HL-60 (cell line): ENCODE data around the gene DNAAF5.

Experiments used
- DNase-seq, 2 experiments: peaks; one replicate each; pipeline ENCODE4 v3.0.0-alpha.2; 2010 to 2020; ENCODE audit warnings: low read depth in 1 of 2, low spot score in 1 of 2
- H3K27ac ChIP-seq: fragments of 250-450 bp; sonication (Bioruptor Pico); replicated peaks from 2 replicates; pipeline ENCODE4 v1.5.1; 2020; ENCODE audit warnings: mild to moderate bottlenecking, moderate library complexity
- H3K27me3 ChIP-seq: fragments of 250-450 bp; sonication (Bioruptor Pico); 2 replicates; pipeline ENCODE4 v1.5.1; 2021; ENCODE audit warnings: mild to moderate bottlenecking, moderate library complexity; ENCODE audit not compliant: insufficient read depth, poor library complexity, severe bottlenecking
- H3K4me3 ChIP-seq: replicated peaks from 2 replicates; pipeline ENCODE4 v1.5.1; 2011; ENCODE audit warnings: mild to moderate bottlenecking, control low read depth, low read length; ENCODE audit not compliant: insufficient read depth
- GABPA ChIP-seq: IDR thresholded peaks from 2 replicates; pipeline ENCODE4 v1.6.1; 2012; ENCODE audit warnings: low read depth
- POLR2AphosphoS5 ChIP-seq: IDR thresholded peaks from 2 replicates; pipeline ENCODE4 v1.6.1; 2012; ENCODE audit warnings: low read depth
- SPI1 ChIP-seq: IDR thresholded peaks from 2 replicates; pipeline ENCODE4 v1.6.1; 2012; ENCODE audit warnings: low read depth, mild to moderate bottlenecking, borderline replicate concordance
- TF ChIP-seq, protein P1 (sequence below): IDR thresholded peaks from one replicate; pipeline ENCODE4 v1.5.1; 2011; ENCODE audit warnings: low read length, control low read depth, inconsistent platforms; ENCODE audit not compliant: insufficient read depth
- TF ChIP-seq, protein P2 (sequence below): IDR thresholded peaks from 2 replicates; pipeline ENCODE4 v1.6.1; 2012; ENCODE audit warnings: low read depth; ENCODE audit not compliant: insufficient replicate concordance

Gene DNAAF5

DNA sequence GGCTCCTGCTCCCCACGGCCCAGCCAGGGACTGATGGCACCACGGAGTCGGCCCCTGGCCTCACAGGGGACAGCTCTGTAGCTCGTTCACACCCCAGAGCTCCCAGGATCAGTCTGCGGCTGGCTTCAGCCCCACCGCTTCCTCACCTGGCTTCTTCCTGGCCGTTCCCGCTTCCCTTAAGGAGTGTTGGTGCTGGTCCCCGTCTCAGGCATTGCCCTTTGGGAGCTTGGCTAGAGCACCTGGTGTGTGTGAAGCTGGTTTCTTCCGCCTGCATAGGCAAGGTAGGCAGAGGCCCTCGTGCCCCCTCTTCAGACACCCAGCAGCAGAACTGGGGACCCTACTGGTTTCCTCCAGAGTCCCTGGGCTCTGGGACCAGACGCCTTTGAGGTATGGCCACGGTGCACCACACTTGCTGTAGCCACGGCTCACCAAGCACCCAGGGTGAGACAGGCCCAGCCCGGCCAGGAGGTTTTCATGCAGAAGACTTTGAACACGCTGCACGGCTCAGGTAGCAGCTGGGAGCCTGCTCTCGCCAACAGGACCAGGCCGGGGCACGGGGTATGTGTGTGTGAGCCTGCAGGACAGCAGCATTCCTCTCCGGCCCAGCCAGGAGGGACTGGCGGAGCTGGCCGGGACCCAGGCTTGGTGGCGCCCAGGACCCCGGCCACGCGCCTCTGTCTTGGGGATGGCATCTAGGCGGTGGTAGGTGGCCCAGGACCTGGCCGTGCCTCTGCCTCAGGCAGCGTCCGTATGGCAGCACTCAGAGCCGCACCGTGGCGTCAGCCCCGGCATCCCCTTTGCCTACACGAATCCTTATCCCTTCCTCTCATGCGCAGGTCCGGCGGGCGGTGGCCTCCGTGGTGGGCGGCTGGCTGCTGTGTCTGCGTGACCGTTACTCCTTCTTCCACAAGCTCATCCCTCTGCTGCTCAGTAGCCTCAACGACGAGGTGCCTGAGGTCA is 13.8 kb downstream of the DNAAF5 start:
- DNase-seq, result no peak
- Histone ChIP-seq H3K27me3 (no peaks in the 10 kb centered on the region), H3K27ac (no peak overlapping the region), H3K4me3 (no peak overlapping the region)
- TF ChIP-seq, protein P1, sequence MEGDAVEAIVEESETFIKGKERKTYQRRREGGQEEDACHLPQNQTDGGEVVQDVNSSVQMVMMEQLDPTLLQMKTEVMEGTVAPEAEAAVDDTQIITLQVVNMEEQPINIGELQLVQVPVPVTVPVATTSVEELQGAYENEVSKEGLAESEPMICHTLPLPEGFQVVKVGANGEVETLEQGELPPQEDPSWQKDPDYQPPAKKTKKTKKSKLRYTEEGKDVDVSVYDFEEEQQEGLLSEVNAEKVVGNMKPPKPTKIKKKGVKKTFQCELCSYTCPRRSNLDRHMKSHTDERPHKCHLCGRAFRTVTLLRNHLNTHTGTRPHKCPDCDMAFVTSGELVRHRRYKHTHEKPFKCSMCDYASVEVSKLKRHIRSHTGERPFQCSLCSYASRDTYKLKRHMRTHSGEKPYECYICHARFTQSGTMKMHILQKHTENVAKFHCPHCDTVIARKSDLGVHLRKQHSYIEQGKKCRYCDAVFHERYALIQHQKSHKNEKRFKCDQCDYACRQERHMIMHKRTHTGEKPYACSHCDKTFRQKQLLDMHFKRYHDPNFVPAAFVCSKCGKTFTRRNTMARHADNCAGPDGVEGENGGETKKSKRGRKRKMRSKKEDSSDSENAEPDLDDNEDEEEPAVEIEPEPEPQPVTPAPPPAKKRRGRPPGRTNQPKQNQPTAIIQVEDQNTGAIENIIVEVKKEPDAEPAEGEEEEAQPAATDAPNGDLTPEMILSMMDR, result no peak
- no peak for TF ChIP-seq SPI1
- TF ChIP-seq POLR2AphosphoS5, result no peak
- no peak for TF ChIP-seq GABPA
- TF ChIP-seq, protein P2, sequence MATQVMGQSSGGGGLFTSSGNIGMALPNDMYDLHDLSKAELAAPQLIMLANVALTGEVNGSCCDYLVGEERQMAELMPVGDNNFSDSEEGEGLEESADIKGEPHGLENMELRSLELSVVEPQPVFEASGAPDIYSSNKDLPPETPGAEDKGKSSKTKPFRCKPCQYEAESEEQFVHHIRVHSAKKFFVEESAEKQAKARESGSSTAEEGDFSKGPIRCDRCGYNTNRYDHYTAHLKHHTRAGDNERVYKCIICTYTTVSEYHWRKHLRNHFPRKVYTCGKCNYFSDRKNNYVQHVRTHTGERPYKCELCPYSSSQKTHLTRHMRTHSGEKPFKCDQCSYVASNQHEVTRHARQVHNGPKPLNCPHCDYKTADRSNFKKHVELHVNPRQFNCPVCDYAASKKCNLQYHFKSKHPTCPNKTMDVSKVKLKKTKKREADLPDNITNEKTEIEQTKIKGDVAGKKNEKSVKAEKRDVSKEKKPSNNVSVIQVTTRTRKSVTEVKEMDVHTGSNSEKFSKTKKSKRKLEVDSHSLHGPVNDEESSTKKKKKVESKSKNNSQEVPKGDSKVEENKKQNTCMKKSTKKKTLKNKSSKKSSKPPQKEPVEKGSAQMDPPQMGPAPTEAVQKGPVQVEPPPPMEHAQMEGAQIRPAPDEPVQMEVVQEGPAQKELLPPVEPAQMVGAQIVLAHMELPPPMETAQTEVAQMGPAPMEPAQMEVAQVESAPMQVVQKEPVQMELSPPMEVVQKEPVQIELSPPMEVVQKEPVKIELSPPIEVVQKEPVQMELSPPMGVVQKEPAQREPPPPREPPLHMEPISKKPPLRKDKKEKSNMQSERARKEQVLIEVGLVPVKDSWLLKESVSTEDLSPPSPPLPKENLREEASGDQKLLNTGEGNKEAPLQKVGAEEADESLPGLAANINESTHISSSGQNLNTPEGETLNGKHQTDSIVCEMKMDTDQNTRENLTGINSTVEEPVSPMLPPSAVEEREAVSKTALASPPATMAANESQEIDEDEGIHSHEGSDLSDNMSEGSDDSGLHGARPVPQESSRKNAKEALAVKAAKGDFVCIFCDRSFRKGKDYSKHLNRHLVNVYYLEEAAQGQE, result no peak

DNA sequence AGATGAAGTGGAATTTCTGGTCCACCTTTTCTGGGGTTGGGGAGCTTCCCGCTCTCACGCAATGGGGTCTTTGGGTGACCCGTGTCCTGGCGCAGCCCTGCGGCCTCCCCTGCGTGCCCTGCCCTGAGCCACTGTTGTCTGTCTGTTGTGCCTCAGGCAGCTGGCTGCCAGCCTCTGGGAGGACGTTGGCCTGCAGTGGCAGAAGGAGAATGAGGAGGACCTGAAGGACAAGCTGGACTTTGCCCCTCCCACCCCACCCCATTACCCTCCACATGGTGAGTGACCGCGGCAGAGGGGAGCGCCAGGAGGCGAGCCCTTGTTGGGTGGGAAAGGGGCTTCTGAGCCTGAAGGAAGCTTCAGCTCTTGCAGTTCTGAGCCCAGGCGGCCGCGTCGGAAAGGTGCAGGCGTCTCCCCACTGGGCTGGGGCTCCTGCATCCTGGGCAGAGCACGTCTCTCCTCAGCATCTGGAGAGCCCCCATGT is 14.7 kb downstream of the DNAAF5 start:
- H3K27me3 ChIP-seq, result no peaks in the 10 kb centered on the region
- H3K4me3 ChIP-seq, result no peak overlapping the region
- H3K27ac ChIP-seq, result no peak overlapping the region
- TF ChIP-seq, protein P1, result no peak
- TF ChIP-seq GABPA (no peak), POLR2AphosphoS5 (no peak), SPI1 (no peak)
- TF ChIP-seq, protein P2, result no peak
- DNase-seq, result no peak

DNA sequence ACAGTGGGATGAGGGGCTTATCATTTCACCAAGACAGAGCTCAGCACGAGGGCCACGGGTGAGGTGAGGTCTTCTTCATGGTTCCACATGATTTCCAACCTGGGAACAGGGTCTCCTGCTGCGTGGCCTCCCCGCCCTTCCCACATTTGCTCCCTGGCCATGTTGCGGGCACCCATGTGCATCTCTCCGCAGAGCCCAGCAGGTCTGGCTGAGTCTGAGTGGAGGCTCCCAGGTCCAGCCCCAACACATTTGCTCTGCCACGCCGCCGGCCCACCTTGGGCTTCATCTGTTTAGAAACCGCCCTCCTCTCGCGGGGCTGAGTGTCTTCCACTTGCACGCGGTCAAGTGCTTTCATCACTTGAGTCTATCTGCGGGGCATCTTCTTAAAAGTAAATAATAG is 15.4 kb downstream of the DNAAF5 start:
- no peak overlapping the region for H3K4me3 ChIP-seq
- no peak for DNase-seq
- H3K27ac ChIP-seq, result no peak overlapping the region
- no peaks in the 10 kb centered on the region for H3K27me3 ChIP-seq
- TF ChIP-seq, protein P2, result no peak
- TF ChIP-seq GABPA, result no peak
- TF ChIP-seq, protein P1, result no peak
- no peak for TF ChIP-seq SPI1
- TF ChIP-seq POLR2AphosphoS5, result no peak
